Uterus (tissue), 4 donors: ENCODE data around the gene HES4. TPM values are rescaled to one million over a fixed set of nuclear protein-coding genes. Genes with fewer than 3 reads are reported as not detected.

Experiments used
- DNase-seq, 2 donors: peaks; one replicate each; pipeline ENCODE4 v3.0.0-alpha.2; 2019 to 2020
- H3K27ac ChIP-seq, 2 donors: fragments of 200-600 bp; sonication (generic); 1 replicate in 1 of 2; 2 replicates in 1 of 2; pipeline ENCODE4 v1.5.1; 2016 to 2018
- H3K27me3 ChIP-seq, 2 donors: fragments of 200-600 bp; sonication (generic); one replicate each; pipeline ENCODE4 v1.5.1; 2018 to 2019; ENCODE audit warnings: control low read depth in 1 of 2
- H3K36me3 ChIP-seq, 2 donors: fragments of 200-600 bp; sonication (generic); one replicate each; pipeline ENCODE4 v1.5.1; 2019; ENCODE audit warnings: control low read depth in 1 of 2
- H3K4me1 ChIP-seq, 2 donors: fragments of 200-600 bp; sonication (generic); one replicate each; pipeline ENCODE4 v1.5.1; 2018 to 2019; ENCODE audit warnings: control low read depth in 1 of 2
- H3K4me3 ChIP-seq, 2 donors: fragments of 200-600 bp; sonication (generic); 1 replicate in 1 of 2; 2 replicates in 1 of 2; pipeline ENCODE4 v1.5.1; 2018 to 2019; ENCODE audit warnings: mild to moderate bottlenecking in 1 of 2
- H3K9me3 ChIP-seq, 2 donors: fragments of 200-600 bp; sonication (generic); one replicate each; pipeline ENCODE4 v1.5.1; 2019; ENCODE audit warnings: control low read depth in 1 of 2
- POLR2A ChIP-seq, 2 donors: fragments of 450-650 bp; IDR thresholded peaks; one replicate each; pipeline ENCODE4 v1.6.1; 2016; ENCODE audit warnings: antibody characterized with exemption in 2 of 2, mild to moderate bottlenecking in 1 of 2, moderate library complexity in 1 of 2
- intact Hi-C: fragments of 100-400 bp; cut with DNase I; formaldehyde crosslinking; loops from one replicate; pipeline ENCODE4 v1.15.1; 2023; ENCODE audit warnings: low total_unique reads
- total RNA-seq, 4 donors: library from RNA; depleted of rRNA in 3 of 4; stranded (reverse); fragments of >200 nt in 3 of 4; gene quantifications; one replicate each; pipeline versions ENCODE4 v1.1.0 to v1.2.4, GENCODE V29; 2014 to 2023
- TF ChIP-seq, protein P1 (sequence below), 4 experiments: fragments of 200-600 bp in 2 of 4; fragments of 450-650 bp in 2 of 4; sonication (generic) in 2 of 4; IDR thresholded peaks; one replicate each; pipeline ENCODE4 v1.5.1; 2016 to 2019; ENCODE audit warnings: antibody characterized with exemption in 4 of 4, mild to moderate bottlenecking in 2 of 4, moderate library complexity in 1 of 4
- donor health status: DM: yes; HTN: yes; CAD: no.

HES4 gene
- total RNA-seq, 4 donors from 2014 or later, result 19.6 to 41.0 (median 36.3) TPM

DNA sequence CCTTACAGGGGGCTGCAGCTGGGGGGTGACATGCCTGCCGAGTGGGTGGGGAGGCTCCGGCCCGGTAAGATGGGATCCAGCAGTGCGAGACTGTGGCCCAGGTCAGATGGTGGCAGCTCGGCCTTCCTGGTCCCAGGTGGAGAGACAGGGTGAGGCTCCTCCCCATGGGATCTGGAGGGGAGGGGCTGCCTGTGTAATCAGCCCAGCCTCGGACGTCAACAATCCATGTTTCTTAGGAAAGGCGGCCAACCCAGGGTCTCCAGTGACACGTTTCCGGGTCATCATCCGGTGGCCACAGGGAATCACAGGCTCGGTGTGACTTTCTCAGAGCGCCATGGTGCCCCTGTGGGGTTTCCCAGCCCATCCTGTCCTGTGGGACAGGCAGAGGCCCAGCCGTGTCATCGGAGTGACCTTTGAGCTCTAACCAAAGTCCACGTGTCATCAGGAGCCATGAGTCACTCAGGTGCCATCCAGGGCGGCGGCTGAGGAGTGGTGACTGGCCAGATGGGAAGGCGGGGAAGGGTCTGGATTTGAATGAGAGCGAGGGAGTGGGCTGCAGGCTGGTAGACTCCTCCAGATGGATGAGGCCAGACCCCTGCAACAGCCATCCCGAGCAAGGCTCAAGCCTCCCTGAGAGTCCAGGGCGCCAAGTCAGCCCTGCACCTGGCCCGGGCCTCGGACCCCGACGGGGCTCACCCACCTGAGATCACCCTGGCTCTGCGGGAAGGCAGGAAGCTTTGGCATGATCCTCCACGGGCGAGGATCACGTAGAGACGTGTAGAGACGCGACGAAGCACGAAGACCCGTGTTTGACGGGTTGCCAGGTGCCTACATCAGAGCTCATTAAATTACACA lies 6.6 kb upstream of the HES4 start:
- peaks cover 0 to 5% of the 10 kb centered on the region in 2 donors for H3K4me1 ChIP-seq
- H3K36me3 ChIP-seq, result no peaks in the 10 kb centered on the region
- no peaks in the 10 kb centered on the region for H3K9me3 ChIP-seq
- no peak for TF ChIP-seq POLR2A (IDR thresholded peaks at IDR 0.05)
- TF ChIP-seq, protein P1, sequence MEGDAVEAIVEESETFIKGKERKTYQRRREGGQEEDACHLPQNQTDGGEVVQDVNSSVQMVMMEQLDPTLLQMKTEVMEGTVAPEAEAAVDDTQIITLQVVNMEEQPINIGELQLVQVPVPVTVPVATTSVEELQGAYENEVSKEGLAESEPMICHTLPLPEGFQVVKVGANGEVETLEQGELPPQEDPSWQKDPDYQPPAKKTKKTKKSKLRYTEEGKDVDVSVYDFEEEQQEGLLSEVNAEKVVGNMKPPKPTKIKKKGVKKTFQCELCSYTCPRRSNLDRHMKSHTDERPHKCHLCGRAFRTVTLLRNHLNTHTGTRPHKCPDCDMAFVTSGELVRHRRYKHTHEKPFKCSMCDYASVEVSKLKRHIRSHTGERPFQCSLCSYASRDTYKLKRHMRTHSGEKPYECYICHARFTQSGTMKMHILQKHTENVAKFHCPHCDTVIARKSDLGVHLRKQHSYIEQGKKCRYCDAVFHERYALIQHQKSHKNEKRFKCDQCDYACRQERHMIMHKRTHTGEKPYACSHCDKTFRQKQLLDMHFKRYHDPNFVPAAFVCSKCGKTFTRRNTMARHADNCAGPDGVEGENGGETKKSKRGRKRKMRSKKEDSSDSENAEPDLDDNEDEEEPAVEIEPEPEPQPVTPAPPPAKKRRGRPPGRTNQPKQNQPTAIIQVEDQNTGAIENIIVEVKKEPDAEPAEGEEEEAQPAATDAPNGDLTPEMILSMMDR (IDR thresholded peaks at IDR 0.05), result no peak
- DNase-seq, result peak in 1 of 2 donors; percentile 16
- H3K4me3 ChIP-seq, result no peak overlapping the region
- intact Hi-C loops, result no loop called here
- no peaks in the 10 kb centered on the region for H3K27me3 ChIP-seq
- H3K27ac ChIP-seq, result no peak overlapping the region

- DNase-seq, result no peak
- Histone ChIP-seq H3K27ac (no peak overlapping the region), H3K9me3 (no peaks in the 10 kb centered on the region), H3K4me1 (peaks cover 0 to 5% of the 10 kb centered on the region in 2 donors), H3K36me3 (no peaks in the 10 kb centered on the region), H3K4me3 (no peak overlapping the region), H3K27me3 (no peaks in the 10 kb centered on the region)
- intact Hi-C loops, result no loop called here
- TF ChIP-seq, protein P1 (IDR thresholded peaks at IDR 0.05), result no peak
- no peak for TF ChIP-seq POLR2A (IDR thresholded peaks at IDR 0.05)
Observed at GRCh38 chr1:1005774-1006304, 5.9 kb upstream of the HES4 start.

- peaks cover 0 to 3% of the 10 kb centered on the region in 2 donors for H3K27me3 ChIP-seq
- no peaks in the 10 kb centered on the region for H3K9me3 ChIP-seq
- no peaks in the 10 kb centered on the region for H3K36me3 ChIP-seq
- peaks cover 0 to 5% of the 10 kb centered on the region in 2 donors for H3K4me1 ChIP-seq
- H3K27ac ChIP-seq, result no peak overlapping the region
- intact Hi-C loops, result no loop called here
- TF ChIP-seq, protein P1 (IDR thresholded peaks at IDR 0.05), result no peak
- no peak for TF ChIP-seq POLR2A (IDR thresholded peaks at IDR 0.05)
- DNase-seq, result peak in 1 of 2 donors; percentile 19
- no peak overlapping the region for H3K4me3 ChIP-seq
Observed at GRCh38 chr1:1004780-1005697, 5.1 kb upstream of the HES4 start.

GRCh38 chr1:1004420-1004779 lies 4.5 kb upstream of the HES4 start:
- intact Hi-C loops, result no loop called here
- DNase-seq, result no peak
- Histone ChIP-seq H3K4me3 (no peak overlapping the region), H3K4me1 (peaks cover 0 to 5% of the 10 kb centered on the region in 2 donors), H3K27ac (no peak overlapping the region), H3K9me3 (no peaks in the 10 kb centered on the region), H3K27me3 (peaks cover 0 to 4% of the 10 kb centered on the region in 2 donors), H3K36me3 (no peaks in the 10 kb centered on the region)
- TF ChIP-seq POLR2A (IDR thresholded peaks at IDR 0.05), result no peak
- TF ChIP-seq, protein P1 (IDR thresholded peaks at IDR 0.05), result no peak
